IMR-90 (cell line): Measurements from ENCODE around the gene MTMR3.

ENCODE experiments used
- BHLHE40 ChIP-seq: fragments of 150-350 bp; IDR thresholded peaks from 2 replicates; pipeline ENCODE4 v1.6.1; 2016; ENCODE audit warnings: mild to moderate bottlenecking, low read depth, low read length
- CEBPB ChIP-seq: IDR thresholded peaks from 2 replicates; pipeline ENCODE4 v1.6.1; 2012; ENCODE audit warnings: low read depth, low read length, improper control_type of control experiment
- CHD1 ChIP-seq: IDR thresholded peaks from 2 replicates; pipeline ENCODE4 v1.6.1; 2012; ENCODE audit warnings: low read depth, low read length, improper control_type of control experiment
- CTCF ChIP-seq: conservative IDR thresholded peaks from 2 replicates; pipeline ENCODE4 v1.5.1; 2012; ENCODE audit warnings: mild to moderate bottlenecking, low read depth, low read length, improper control_type of control experiment
- ELK1 ChIP-seq: fragments of 150-350 bp; IDR thresholded peaks from 2 replicates; pipeline ENCODE4 v1.6.1; 2016; ENCODE audit warnings: low read depth, mild to moderate bottlenecking, low read length, moderate library complexity, borderline replicate concordance
- FOS ChIP-seq: fragments of 150-350 bp; IDR thresholded peaks from 2 replicates; pipeline ENCODE4 v1.6.1; 2016; ENCODE audit warnings: low read depth, low read length
- MAZ ChIP-seq: IDR thresholded peaks from 2 replicates; pipeline ENCODE4 v1.6.1; 2012; ENCODE audit warnings: low read depth, mild to moderate bottlenecking, low read length, improper control_type of control experiment, moderate library complexity, borderline replicate concordance
- POLR2A ChIP-seq: IDR thresholded peaks from 2 replicates; pipeline ENCODE4 v1.6.1; 2012; ENCODE audit warnings: mild to moderate bottlenecking, low read depth, low read length
- RCOR1 ChIP-seq: IDR thresholded peaks from 2 replicates; pipeline ENCODE4 v1.6.1; 2012; ENCODE audit warnings: mild to moderate bottlenecking, low read length, improper control_type of control experiment; ENCODE audit not compliant: insufficient replicate concordance
- RFX5 ChIP-seq: IDR thresholded peaks from 2 replicates; pipeline ENCODE4 v1.8.0; 2012; ENCODE audit warnings: low read depth, mild to moderate bottlenecking, low read length, moderate library complexity
- SMC3 ChIP-seq: fragments of 150-350 bp; IDR thresholded peaks from 2 replicates; pipeline ENCODE4 v1.6.1; 2016; ENCODE audit warnings: low read depth, mild to moderate bottlenecking, antibody characterized with exemption, low read length, moderate library complexity
- USF2 ChIP-seq: fragments of 150-350 bp; IDR thresholded peaks from 2 replicates; pipeline ENCODE4 v1.6.1; 2017; ENCODE audit warnings: mild to moderate bottlenecking, antibody characterized with exemption, low read length, low read depth

- TF ChIP-seq CTCF (no peak), ELK1 (no peak), CEBPB (no peak), CHD1 (no peak), FOS (no peak), POLR2A (no peak; the same call in 1 of the 2 replicates), USF2 (no peak), BHLHE40 (no peak), SMC3 (no peak), RCOR1 (no peak), RFX5 (no peak), MAZ (no peak)
These were observed 133.6 kb downstream of the MTMR3 start for GRCh38 chr22:30016596-30016995.
